Measurements from ENCODE around the gene DCTN3.

DNA sequence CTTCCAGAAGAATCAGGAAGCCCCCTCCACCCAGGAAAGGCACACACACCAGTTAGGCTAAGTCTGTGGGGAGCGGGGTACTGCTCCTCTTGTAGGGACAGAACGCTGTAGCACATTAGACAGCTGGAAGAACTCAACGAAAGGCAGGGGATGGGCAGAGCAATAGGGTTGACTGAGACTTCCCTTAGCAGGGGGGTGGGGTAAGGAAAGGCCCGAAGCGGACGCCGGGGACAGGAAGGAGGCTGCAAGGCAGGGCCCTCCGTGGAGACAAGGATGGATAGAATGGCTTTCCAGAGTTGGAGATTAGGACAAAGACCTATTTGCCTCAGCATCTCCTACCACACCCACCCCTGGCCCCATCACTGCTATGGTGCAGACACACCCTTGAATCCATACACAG, 45.1 kb downstream of the DCTN3 start:
- TF ChIP-seq, protein P1, sequence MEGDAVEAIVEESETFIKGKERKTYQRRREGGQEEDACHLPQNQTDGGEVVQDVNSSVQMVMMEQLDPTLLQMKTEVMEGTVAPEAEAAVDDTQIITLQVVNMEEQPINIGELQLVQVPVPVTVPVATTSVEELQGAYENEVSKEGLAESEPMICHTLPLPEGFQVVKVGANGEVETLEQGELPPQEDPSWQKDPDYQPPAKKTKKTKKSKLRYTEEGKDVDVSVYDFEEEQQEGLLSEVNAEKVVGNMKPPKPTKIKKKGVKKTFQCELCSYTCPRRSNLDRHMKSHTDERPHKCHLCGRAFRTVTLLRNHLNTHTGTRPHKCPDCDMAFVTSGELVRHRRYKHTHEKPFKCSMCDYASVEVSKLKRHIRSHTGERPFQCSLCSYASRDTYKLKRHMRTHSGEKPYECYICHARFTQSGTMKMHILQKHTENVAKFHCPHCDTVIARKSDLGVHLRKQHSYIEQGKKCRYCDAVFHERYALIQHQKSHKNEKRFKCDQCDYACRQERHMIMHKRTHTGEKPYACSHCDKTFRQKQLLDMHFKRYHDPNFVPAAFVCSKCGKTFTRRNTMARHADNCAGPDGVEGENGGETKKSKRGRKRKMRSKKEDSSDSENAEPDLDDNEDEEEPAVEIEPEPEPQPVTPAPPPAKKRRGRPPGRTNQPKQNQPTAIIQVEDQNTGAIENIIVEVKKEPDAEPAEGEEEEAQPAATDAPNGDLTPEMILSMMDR (IDR thresholded peaks at IDR 0.05) = no peak
- no peak for TF ChIP-seq SP1 (CRISPR knock-in tag; conservative IDR thresholded peaks at IDR 0.05)
- TF ChIP-seq, protein P2, sequence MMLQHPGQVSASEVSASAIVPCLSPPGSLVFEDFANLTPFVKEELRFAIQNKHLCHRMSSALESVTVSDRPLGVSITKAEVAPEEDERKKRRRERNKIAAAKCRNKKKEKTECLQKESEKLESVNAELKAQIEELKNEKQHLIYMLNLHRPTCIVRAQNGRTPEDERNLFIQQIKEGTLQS (CRISPR knock-in tag; conservative IDR thresholded peaks at IDR 0.05) = no peak
- TF ChIP-seq ZNF232 (CRISPR knock-in tag; IDR thresholded peaks at IDR 0.05) = no peak
- no peak for TF ChIP-seq ZNF138 (CRISPR knock-in tag; conservative IDR thresholded peaks at IDR 0.05)
- TF ChIP-seq, protein P3, sequence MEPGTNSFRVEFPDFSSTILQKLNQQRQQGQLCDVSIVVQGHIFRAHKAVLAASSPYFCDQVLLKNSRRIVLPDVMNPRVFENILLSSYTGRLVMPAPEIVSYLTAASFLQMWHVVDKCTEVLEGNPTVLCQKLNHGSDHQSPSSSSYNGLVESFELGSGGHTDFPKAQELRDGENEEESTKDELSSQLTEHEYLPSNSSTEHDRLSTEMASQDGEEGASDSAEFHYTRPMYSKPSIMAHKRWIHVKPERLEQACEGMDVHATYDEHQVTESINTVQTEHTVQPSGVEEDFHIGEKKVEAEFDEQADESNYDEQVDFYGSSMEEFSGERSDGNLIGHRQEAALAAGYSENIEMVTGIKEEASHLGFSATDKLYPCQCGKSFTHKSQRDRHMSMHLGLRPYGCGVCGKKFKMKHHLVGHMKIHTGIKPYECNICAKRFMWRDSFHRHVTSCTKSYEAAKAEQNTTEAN (CRISPR knock-in tag; IDR thresholded peaks at IDR 0.05) = no peak
- TF ChIP-seq, protein P4, sequence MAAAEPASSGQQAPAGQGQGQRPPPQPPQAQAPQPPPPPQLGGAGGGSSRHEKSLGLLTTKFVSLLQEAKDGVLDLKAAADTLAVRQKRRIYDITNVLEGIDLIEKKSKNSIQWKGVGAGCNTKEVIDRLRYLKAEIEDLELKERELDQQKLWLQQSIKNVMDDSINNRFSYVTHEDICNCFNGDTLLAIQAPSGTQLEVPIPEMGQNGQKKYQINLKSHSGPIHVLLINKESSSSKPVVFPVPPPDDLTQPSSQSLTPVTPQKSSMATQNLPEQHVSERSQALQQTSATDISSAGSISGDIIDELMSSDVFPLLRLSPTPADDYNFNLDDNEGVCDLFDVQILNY (CRISPR knock-in tag; IDR thresholded peaks at IDR 0.05) = no peak
- TF ChIP-seq, protein P5, sequence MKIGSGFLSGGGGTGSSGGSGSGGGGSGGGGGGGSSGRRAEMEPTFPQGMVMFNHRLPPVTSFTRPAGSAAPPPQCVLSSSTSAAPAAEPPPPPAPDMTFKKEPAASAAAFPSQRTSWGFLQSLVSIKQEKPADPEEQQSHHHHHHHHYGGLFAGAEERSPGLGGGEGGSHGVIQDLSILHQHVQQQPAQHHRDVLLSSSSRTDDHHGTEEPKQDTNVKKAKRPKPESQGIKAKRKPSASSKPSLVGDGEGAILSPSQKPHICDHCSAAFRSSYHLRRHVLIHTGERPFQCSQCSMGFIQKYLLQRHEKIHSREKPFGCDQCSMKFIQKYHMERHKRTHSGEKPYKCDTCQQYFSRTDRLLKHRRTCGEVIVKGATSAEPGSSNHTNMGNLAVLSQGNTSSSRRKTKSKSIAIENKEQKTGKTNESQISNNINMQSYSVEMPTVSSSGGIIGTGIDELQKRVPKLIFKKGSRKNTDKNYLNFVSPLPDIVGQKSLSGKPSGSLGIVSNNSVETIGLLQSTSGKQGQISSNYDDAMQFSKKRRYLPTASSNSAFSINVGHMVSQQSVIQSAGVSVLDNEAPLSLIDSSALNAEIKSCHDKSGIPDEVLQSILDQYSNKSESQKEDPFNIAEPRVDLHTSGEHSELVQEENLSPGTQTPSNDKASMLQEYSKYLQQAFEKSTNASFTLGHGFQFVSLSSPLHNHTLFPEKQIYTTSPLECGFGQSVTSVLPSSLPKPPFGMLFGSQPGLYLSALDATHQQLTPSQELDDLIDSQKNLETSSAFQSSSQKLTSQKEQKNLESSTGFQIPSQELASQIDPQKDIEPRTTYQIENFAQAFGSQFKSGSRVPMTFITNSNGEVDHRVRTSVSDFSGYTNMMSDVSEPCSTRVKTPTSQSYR (CRISPR knock-in tag; IDR thresholded peaks at IDR 0.05) = no peak
- no peak for TF ChIP-seq ESRRA (CRISPR knock-in tag; IDR thresholded peaks at IDR 0.05; ENCODE audit: borderline replicate concordance)
- TF ChIP-seq, protein P6, sequence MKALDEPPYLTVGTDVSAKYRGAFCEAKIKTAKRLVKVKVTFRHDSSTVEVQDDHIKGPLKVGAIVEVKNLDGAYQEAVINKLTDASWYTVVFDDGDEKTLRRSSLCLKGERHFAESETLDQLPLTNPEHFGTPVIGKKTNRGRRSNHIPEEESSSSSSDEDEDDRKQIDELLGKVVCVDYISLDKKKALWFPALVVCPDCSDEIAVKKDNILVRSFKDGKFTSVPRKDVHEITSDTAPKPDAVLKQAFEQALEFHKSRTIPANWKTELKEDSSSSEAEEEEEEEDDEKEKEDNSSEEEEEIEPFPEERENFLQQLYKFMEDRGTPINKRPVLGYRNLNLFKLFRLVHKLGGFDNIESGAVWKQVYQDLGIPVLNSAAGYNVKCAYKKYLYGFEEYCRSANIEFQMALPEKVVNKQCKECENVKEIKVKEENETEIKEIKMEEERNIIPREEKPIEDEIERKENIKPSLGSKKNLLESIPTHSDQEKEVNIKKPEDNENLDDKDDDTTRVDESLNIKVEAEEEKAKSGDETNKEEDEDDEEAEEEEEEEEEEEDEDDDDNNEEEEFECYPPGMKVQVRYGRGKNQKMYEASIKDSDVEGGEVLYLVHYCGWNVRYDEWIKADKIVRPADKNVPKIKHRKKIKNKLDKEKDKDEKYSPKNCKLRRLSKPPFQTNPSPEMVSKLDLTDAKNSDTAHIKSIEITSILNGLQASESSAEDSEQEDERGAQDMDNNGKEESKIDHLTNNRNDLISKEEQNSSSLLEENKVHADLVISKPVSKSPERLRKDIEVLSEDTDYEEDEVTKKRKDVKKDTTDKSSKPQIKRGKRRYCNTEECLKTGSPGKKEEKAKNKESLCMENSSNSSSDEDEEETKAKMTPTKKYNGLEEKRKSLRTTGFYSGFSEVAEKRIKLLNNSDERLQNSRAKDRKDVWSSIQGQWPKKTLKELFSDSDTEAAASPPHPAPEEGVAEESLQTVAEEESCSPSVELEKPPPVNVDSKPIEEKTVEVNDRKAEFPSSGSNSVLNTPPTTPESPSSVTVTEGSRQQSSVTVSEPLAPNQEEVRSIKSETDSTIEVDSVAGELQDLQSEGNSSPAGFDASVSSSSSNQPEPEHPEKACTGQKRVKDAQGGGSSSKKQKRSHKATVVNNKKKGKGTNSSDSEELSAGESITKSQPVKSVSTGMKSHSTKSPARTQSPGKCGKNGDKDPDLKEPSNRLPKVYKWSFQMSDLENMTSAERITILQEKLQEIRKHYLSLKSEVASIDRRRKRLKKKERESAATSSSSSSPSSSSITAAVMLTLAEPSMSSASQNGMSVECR (CRISPR knock-in tag; IDR thresholded peaks at IDR 0.05; ENCODE audit: borderline replicate concordance) = no peak
- TF ChIP-seq, protein P7, sequence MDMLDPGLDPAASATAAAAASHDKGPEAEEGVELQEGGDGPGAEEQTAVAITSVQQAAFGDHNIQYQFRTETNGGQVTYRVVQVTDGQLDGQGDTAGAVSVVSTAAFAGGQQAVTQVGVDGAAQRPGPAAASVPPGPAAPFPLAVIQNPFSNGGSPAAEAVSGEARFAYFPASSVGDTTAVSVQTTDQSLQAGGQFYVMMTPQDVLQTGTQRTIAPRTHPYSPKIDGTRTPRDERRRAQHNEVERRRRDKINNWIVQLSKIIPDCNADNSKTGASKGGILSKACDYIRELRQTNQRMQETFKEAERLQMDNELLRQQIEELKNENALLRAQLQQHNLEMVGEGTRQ (CRISPR knock-in tag; IDR thresholded peaks at IDR 0.05) = no peak
- TF ChIP-seq, protein P8, sequence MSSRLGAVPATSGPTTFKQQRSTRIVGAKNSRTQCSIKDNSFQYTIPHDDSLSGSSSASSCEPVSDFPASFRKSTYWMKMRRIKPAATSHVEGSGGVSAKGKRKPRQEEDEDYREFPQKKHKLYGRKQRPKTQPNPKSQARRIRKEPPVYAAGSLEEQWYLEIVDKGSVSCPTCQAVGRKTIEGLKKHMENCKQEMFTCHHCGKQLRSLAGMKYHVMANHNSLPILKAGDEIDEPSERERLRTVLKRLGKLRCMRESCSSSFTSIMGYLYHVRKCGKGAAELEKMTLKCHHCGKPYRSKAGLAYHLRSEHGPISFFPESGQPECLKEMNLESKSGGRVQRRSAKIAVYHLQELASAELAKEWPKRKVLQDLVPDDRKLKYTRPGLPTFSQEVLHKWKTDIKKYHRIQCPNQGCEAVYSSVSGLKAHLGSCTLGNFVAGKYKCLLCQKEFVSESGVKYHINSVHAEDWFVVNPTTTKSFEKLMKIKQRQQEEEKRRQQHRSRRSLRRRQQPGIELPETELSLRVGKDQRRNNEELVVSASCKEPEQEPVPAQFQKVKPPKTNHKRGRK (CRISPR knock-in tag; IDR thresholded peaks at IDR 0.05; ENCODE audit: borderline replicate concordance) = no peak
